IPS DF 19.7 (cell line): ENCODE results near the gene KYNU.
"Not testable (repeated sequence)": the region's sequence is repeated elsewhere in the genome, so short reads cannot be mapped to it uniquely, and the experiment has no call there.

Experiments
- DNase-seq: peaks from one replicate; pipeline ENCODE4 v3.0.0-alpha.2; 2013; ENCODE audit warnings: low read depth, low spot score

Gene KYNU

GRCh38 chr2:143015656-143016055 is 138.2 kb downstream of the KYNU start:
- DNase-seq = no peak

GRCh38 chr2:143026411-143027054 is 149.1 kb downstream of the KYNU start:
- no peak for DNase-seq

GRCh38 chr2:143029141-143029540 is 151.7 kb downstream of the KYNU start:
- no peak for DNase-seq

- DNase-seq = no peak
Observed at GRCh38 chr2:143030127-143030526, 152.7 kb downstream of the KYNU start.

- no peak for DNase-seq
Observed at GRCh38 chr2:143034292-143035074, 157.0 kb downstream of the KYNU start.

- DNase-seq = no peak
Observed at GRCh38 chr2:143051465-143051864, 174.0 kb downstream of the KYNU start.

GRCh38 chr2:143053437-143053836 is 176.0 kb downstream of the KYNU start:
- not testable (repeated sequence) for DNase-seq

- DNase-seq = no peak
Observed at GRCh38 chr2:143056550-143056949, 179.1 kb downstream of the KYNU start.

GRCh38 chr2:143058851-143059250 is 181.4 kb downstream of the KYNU start:
- DNase-seq = no peak

GRCh38 chr2:143063612-143064200 is 186.2 kb downstream of the KYNU start:
- no peak for DNase-seq

GRCh38 chr2:143068094-143068493 is 190.6 kb downstream of the KYNU start:
- DNase-seq = no peak

GRCh38 chr2:143068509-143068908 is 191.0 kb downstream of the KYNU start:
- no peak for DNase-seq

- no peak for DNase-seq
Observed at GRCh38 chr2:143070704-143071103, 193.2 kb downstream of the KYNU start.

- no peak for DNase-seq
Observed at GRCh38 chr2:143071185-143071876, 193.9 kb downstream of the KYNU start.

GRCh38 chr2:143074913-143075312 is 197.4 kb downstream of the KYNU start:
- DNase-seq = not testable (repeated sequence)

GRCh38 chr2:143075711-143076110 is 198.2 kb downstream of the KYNU start:
- DNase-seq = no peak

- no peak for DNase-seq
Observed at GRCh38 chr2:143078104-143078503, 200.6 kb downstream of the KYNU start.

GRCh38 chr2:143081616-143082015 is 204.2 kb downstream of the KYNU start:
- DNase-seq = no peak

- no peak for DNase-seq
Observed at GRCh38 chr2:143083636-143084035, 206.2 kb downstream of the KYNU start.

- no peak for DNase-seq
Observed at GRCh38 chr2:143084462-143084861, 207.0 kb downstream of the KYNU start.

GRCh38 chr2:143085125-143085784 is 207.8 kb downstream of the KYNU start:
- no peak for DNase-seq

- DNase-seq = no peak
Observed at GRCh38 chr2:143087033-143087432, 209.6 kb downstream of the KYNU start.
